GM19468 (cell line): ENCODE data around the gene DMWD.

Source experiments
- ATAC-seq: cut with Tn5 transposase; IDR thresholded peaks from one replicate; pipeline ENCODE4 v1.9.1; 2021; ENCODE audit warnings: mild to moderate bottlenecking, moderate library complexity, moderate number of reproducible peaks; ENCODE audit not compliant: unreplicated experiment; ENCODE audit errors: extremely low read depth

Gene DMWD

GRCh38 chr19:45772130-45772840 lies 20.4 kb downstream of the DMWD start:
- ATAC-seq, result no peak

DNA sequence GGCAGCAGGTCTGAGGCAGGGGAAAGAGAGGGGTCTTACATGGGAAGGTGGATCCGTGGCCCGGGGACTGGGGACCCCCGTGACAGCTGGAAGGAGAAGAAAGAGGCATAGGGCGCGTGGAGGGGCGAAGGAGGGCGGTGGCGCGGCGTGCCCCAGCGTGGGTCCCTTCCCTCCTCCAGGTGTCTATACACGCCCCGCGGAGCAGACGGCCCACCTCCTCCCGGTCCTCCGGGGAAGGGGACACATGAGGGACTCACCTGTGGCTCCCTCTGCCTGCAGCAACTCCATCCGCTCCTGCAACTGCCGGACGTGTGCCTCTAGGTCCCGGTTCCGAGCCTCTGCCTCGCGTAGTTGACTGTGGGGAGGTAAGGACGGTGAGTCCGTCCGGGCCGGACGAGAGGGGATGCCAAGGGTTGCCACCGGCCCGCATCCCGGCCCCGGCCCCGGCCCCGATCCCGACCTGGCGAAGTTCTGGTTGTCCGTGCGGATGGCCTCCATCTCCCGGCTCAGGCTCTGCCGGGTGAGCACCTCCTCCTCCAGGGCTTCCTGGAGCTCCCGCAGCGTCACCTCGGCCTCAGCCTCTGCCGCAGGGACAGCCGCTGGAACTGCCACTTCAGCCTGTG lies 21.2 kb downstream of the DMWD start:
- ATAC-seq, result no peak

DNA sequence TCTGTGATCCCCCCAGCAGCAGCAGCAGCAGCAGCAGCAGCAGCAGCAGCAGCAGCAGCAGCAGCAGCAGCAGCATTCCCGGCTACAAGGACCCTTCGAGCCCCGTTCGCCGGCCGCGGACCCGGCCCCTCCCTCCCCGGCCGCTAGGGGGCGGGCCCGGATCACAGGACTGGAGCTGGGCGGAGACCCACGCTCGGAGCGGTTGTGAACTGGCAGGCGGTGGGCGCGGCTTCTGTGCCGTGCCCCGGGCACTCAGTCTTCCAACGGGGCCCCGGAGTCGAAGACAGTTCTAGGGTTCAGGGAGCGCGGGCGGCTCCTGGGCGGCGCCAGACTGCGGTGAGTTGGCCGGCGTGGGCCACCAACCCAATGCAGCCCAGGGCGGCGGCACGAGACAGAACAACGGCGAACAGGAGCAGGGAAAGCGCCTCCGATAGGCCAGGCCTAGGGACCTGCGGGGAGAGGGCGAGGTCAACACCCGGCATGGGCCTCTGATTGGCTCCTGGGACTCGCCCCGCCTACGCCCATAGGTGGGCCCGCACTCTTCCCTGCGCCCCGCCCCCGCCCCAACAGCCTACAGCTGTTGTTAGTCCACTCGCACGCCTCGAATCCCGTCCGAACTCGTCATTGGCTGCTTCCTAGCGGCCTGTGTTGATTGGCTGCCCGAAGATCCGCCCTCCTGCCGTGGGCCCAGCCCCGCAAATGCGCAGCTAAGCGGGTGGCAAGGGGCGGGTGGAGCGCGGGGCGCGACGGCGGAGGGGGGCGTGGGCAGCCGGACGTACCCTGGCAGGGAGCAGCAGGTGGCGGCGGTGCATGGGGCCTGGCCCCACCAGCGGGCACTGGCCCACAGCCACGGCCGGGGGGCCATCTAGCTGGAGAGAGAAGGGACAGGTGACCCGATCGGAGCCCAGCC lies 22.2 kb downstream of the DMWD start:
- peak; percentile 33 for ATAC-seq

- no peak for ATAC-seq
Measured at GRCh38 chr19:45769821-45770191, 22.8 kb downstream of the DMWD start.

DNA sequence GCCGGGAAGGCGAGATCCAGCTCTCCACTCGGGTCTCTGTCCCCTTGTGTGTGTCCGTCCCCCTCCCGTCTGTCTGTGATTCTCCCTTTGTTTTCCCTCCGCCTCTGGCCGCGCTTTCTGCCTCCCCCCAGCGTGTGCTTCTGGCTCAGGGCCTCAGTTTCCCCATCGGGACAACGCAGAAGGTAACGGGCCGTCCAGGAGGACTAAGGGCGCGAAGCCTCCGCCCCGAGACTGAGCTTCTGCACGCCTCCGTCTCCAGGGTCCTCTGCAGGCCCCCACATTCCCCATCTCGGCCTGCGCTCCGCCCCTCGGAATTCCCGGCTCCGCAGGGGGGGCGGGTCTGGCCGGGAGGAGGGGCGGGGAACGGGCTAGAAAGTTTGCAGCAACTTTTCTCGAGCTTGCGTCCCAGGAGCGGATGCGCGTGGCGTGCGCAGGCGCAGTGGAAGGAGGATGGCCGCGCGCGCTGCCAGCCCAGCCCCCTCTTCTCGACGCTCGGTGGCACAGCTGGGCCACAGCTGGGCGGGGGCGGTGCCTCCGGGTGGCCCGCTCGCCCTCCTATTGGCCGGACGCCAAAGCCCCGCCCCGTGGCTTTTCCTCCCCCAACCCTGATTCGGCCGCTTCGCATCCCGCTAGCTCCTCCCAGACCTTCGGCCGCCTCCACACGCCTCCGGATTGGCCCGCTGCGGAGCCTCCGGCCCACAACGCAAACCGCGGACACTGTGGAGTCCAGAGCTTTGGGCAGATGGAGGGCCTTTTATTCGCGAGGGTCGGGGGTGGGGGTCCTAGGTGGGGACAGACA lies 23.5 kb downstream of the DMWD start, which contains the start of gene SIX5:
Gene SIX5, minus strand, starts transcription at position 269 of the 799 bp plus-strand sequence. CDS start 408 bp downstream, outside the sequence.
- peak; percentile 47 for ATAC-seq

GRCh38 chr19:45768655-45768983 lies 24.0 kb downstream of the DMWD start:
- ATAC-seq, result no peak

GRCh38 chr19:45767881-45768654 lies 24.6 kb downstream of the DMWD start:
- no peak for ATAC-seq

- ATAC-seq, result no peak
Measured at GRCh38 chr19:45767410-45767880, 25.2 kb downstream of the DMWD start.

GRCh38 chr19:45766869-45767346 lies 25.7 kb downstream of the DMWD start:
- ATAC-seq, result no peak

DNA sequence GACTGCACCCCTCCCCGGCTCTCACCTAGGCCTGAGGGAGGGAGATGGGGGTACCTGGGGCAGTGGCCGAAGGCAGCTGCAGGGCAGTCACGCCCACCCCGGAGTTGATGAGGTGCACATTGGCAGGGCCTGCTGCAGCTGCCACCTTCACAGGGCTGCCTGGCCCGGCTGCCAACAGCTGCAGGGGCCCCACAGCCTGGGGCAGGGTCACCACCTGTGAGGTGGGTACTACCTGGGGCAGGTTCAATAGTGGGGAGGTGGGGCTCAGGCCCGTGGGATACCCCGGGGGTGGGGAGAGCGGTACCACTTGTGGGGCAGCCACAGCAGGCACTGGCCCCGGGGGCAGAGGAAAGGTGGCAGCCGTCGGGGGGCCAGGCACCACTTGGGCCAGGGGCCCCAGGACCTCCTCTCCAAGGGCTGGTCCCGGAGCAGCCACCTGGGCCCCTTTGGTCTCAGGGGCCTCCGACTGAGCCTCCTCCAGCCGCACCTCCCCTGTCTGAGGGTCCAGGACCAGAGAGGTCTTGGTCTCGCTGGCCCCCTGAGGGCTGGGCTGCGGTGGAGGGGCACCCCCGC lies 26.3 kb downstream of the DMWD start:
- no peak for ATAC-seq

DNA sequence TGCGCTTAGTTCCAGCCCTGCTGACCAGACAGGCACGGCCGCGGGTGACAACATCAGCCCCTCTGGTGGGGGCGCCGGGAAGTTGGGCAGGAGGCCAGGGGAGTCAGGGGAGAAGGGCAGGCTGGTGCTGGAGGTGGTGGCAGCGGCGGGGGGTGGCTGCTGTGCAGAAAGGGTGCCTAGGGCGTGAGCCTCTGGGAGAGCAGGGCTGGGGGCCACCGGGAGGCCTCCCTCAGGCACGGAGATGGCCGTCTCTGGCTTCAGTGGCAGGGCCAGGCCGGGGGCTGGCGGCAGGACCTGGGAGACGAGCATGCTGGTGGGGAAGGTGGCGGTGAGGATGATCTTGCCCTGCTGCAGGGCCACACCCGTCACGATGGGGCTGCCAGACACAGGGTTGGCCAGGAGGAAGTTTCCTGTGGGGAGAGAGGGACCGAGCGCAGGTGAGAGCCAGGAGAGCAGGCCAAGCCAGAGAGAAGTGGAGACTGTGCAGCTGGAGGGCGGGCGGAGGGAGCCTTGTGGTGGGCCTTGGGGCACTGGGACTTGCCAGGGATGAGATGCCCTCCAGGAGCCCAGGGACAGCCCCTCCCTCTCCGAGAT lies 26.8 kb downstream of the DMWD start:
- no peak for ATAC-seq

DNA sequence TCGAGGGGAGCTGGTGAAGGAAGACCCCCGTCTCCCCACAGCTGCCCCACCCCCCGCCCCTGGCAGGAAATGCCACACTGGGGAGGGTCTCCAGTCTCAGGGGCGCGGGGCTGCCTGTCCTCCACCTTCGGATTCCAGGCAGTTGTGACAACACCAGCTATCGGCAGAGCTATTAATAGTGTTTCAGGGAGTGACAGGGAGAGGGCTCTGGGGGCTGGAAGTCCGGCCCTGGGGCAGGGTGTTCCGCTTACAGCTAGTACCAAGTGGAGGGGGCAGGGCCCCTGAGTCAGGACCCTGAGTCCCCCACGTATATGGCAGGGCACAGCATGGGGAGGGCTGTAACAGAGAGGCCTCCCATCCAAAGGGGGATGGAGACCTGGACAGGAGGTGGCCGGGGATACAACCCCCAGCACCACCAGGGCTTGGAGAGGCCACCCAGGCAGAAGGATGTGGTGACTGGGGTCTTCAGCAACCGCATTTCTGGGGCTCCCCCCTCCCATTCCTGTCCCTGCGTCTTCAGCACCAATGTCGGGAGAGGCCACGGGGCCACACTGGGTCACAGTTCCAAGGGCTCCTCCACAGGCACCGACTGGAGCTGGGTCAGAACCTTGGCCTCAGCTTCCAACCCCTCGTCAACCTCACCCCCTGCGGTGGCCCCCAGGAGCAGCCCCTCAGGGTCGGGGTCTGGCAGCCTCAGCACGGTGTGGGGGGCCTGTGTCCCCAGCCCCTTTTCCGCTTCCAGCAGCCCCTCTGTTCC lies 27.5 kb downstream of the DMWD start:
- ATAC-seq, result no peak

DNA sequence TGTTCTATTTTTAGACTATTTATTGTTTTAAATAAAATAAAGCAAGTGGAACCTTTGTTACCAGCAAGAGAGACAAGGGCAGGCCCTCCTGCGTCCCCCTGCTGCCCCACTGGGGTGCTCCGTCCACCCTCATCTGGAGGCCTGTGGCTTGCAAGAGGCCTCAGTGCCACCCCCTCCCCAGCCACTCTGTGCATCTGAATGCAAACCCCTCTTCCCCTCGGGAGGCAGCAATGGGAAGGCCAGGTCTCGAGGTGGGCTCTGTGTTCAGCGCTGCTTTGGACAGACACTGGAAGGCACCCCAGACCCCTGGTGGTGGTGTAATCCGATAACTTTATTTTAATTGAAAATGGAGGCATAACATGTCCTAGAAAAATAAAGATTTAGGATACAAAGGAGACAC lies 28.2 kb downstream of the DMWD start:
- ATAC-seq, result no peak

DNA sequence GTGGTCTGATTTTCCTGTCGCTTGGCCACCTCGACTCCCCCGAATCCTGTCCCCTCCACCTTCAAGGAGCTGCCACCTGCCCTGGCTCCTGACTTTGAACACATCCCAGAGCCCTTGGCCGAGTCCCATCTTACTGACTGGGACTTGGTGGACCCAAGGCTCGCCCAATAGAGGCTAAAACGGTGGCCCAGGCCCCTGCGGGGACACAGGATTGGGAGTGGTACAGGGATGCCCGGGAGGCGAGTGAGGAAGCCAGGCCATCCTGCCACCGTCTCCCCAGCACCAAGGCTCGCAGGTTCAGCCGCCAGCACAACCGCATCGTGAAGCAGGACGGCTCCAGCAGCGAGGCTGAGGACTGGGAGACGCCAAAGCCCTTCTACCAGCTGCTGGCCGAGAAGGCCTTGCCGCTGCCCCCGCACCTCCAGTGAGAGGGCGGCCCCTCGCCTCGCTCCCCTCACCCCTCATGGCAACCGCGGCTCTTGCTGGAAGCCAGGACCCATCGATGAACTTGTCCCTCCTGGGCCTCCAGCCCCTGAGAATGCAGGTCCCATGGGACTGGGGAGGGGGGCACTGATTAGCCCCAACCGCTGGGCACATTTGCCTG lies 28.9 kb downstream of the DMWD start:
- ATAC-seq, result no peak

- ATAC-seq, result no peak
Measured at GRCh38 chr19:45762870-45763631, 29.6 kb downstream of the DMWD start.

- ATAC-seq, result no peak
Measured at GRCh38 chr19:45761714-45762113, 30.9 kb downstream of the DMWD start.

DNA sequence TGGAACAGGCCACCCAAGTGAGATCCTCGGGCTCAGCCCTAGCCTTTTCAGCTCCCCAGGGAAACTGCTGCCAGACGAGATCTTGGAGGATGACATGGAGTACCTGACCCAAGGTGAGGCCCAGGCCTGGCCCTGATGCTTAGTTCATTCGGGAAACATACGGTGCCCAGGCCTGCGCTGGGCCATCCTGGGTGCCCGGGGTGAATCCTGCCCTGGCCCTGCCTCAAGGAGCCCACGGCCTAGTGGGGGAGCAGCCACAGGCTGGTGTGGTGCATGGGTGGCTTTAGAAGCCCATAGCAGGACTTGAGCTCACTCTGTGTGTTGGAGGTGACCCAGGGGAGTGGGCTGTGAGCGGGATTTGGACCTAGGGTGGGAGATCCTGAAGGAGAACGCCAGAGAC lies 33.7 kb downstream of the DMWD start:
- no peak for ATAC-seq
